ENCODE results near the gene LYRM1. TPM values are rescaled to one million over a fixed set of nuclear protein-coding genes. Genes with fewer than 3 reads are reported as not detected.

The LYRM1 gene
- total and polyA plus RNA-seq, 2 of the 8 experiments (the other 6 are each of a cell fraction or from before 2014, with no cell fraction given): 11.6 to 13.4 TPM

DNA sequence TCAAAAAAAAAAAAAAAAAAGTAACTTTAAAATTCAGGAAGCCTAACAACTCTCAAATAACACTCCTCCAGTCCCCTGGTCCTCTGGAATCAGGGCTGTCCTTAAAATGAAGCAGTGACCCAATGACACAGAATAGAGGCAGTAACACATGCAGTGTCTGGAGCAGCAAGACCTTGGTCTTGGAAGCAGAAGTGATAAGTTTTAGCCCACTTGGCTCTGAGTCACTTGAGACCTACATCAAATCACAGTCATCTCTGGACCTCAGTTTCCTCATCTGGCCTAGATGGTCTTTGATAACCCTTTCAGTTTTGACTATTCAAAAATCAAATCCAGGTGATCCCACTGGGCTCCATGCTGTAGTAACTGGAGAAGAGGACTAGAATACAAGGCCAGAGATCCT is 39.0 kb downstream of the LYRM1 start:
- Histone ChIP-seq H3K36me3 (ENCODE audit: control insufficient read depth in 2 of 4, insufficient read depth in 4 of 4, low read length in 3 of 4) (no peaks in the 10 kb centered on the region), H4K5ac (ENCODE audit: insufficient read length, low read depth, low read length) (no peak overlapping the region), H2AFZ (ENCODE audit: low read length) (no peak overlapping the region), H3K4me1 (replicated peaks in 1 of 4; ENCODE audit: control insufficient read depth in 3 of 4, insufficient read depth in 4 of 4, low read length in 3 of 4) (no peaks in the 10 kb centered on the region), H4K20me1 (replicated peaks in 1 of 2; ENCODE audit: control insufficient read depth in 1 of 2, insufficient read depth in 2 of 2, low read length in 2 of 2) (no peaks in the 10 kb centered on the region), H3K27me3 (replicated peaks in 1 of 4; ENCODE audit: control insufficient read depth in 3 of 4, extremely low read depth in 1 of 4, insufficient read depth in 3 of 4, low read length in 3 of 4) (no peaks in the 10 kb centered on the region), H2BK12ac (ENCODE audit: low read depth, low read length) (no peak overlapping the region), H3K4ac (replicated peaks; ENCODE audit: insufficient read length, low read depth, low read length) (no peak overlapping the region), H3K56ac (replicated peaks; ENCODE audit: insufficient read length, low read depth, low read length) (no peak overlapping the region), H2BK5ac (ENCODE audit: low read depth, low read length) (no peak overlapping the region), H2BK15ac (ENCODE audit: low read length) (no peak overlapping the region), H2AK5ac (ENCODE audit: low read depth, low read length) (no peak overlapping the region), H3K18ac (ENCODE audit: extremely low read depth, low read length) (no peak overlapping the region), H3K23me2 (ENCODE audit: low read depth, low read length) (0 out of 2 replicates have a peak, but pooled peaks cover 2% of the 10 kb centered on the region), H3K23ac (ENCODE audit: insufficient read length) (no peak overlapping the region), H3K9ac (replicated peaks in 1 of 4; ENCODE audit: extremely low read depth in 1 of 4, low read depth in 3 of 4, low read length in 3 of 4) (no peak overlapping the region), H2BK20ac (ENCODE audit: low read length) (no peak overlapping the region), H2BK120ac (replicated peaks; ENCODE audit: low read depth, low read length) (no peak overlapping the region), H4K8ac (ENCODE audit: extremely low read depth, insufficient read depth, low read length) (no peak overlapping the region), H3K79me1 (ENCODE audit: low read depth, low read length) (no peaks in the 10 kb centered on the region), H3K9me3 (ENCODE audit: insufficient read depth in 2 of 2, low read depth in 1 of 2, low read length in 1 of 2) (peaks cover 0 to 2% of the 10 kb centered on the region in 2 experiments; a peak in 1 of 4 replicates), H3K27ac (ENCODE audit: low read depth, low read length) (no peak overlapping the region), H3K14ac (ENCODE audit: insufficient read length) (no peak overlapping the region), H3K4me2 (ENCODE audit: insufficient read depth in 1 of 2, low read depth in 2 of 2, low read length in 2 of 2) (no peak overlapping the region), H3K79me2 (ENCODE audit: control insufficient read depth in 1 of 2, insufficient read depth in 2 of 2, low read length in 2 of 2) (no peaks in the 10 kb centered on the region), H4K91ac (replicated peaks; ENCODE audit: insufficient read length, low read length) (no peak overlapping the region), H3K4me3 (ENCODE audit: extremely low read depth in 1 of 4, insufficient read depth in 2 of 4, low read depth in 3 of 4, low read length in 4 of 4) (no peak overlapping the region)
- ChIA-PET POLR2A (ENCODE audit: partially characterized antibody) (no interaction called here), CTCF (ENCODE audit: partially characterized antibody) (interaction anchor here (1.1 kb wide), 1 partner anchor 90 kb away, joined by 3 read pairs; no protein-coding TSS in a partner anchor)
- DNase-seq (ENCODE audit: low read depth in 1 of 2, low spot score in 2 of 2) (no peak), FAIRE-seq (no peak)
- no peak for TF ChIP-seq RFX5 (IDR thresholded peaks at IDR 0.05; ENCODE audit: borderline replicate concordance, low read depth, low read length)
- TF ChIP-seq, protein P1, sequence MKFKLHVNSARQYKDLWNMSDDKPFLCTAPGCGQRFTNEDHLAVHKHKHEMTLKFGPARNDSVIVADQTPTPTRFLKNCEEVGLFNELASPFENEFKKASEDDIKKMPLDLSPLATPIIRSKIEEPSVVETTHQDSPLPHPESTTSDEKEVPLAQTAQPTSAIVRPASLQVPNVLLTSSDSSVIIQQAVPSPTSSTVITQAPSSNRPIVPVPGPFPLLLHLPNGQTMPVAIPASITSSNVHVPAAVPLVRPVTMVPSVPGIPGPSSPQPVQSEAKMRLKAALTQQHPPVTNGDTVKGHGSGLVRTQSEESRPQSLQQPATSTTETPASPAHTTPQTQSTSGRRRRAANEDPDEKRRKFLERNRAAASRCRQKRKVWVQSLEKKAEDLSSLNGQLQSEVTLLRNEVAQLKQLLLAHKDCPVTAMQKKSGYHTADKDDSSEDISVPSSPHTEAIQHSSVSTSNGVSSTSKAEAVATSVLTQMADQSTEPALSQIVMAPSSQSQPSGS (IDR thresholded peaks at IDR 0.05; ENCODE audit: low read length): no peak
- TF ChIP-seq, protein P2, sequence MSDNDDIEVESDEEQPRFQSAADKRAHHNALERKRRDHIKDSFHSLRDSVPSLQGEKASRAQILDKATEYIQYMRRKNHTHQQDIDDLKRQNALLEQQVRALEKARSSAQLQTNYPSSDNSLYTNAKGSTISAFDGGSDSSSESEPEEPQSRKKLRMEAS (IDR thresholded peaks at IDR 0.05): no peak
- TF ChIP-seq JUN (IDR thresholded peaks at IDR 0.05; ENCODE audit: low read depth, low read length): no peak
- TF ChIP-seq BCL11A (IDR thresholded peaks at IDR 0.05; ENCODE audit: low read depth in 2 of 2, low read length in 2 of 2): no peak
- TF ChIP-seq NRF1 (IDR thresholded peaks at IDR 0.05; ENCODE audit: low read depth, low read length): no peak
- TF ChIP-seq, protein P3, sequence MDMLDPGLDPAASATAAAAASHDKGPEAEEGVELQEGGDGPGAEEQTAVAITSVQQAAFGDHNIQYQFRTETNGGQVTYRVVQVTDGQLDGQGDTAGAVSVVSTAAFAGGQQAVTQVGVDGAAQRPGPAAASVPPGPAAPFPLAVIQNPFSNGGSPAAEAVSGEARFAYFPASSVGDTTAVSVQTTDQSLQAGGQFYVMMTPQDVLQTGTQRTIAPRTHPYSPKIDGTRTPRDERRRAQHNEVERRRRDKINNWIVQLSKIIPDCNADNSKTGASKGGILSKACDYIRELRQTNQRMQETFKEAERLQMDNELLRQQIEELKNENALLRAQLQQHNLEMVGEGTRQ (IDR thresholded peaks at IDR 0.05; ENCODE audit: low read length): no peak
- no peak for TF ChIP-seq KDM5A (IDR thresholded peaks at IDR 0.05; ENCODE audit: low read length)
- no peak for TF ChIP-seq CHD2 (IDR thresholded peaks at IDR 0.05; ENCODE audit: low read length)
- TF ChIP-seq RAD21 (IDR thresholded peaks at IDR 0.05 in 1 of 2, conservative IDR thresholded peaks at IDR 0.05 in 1 of 2; ENCODE audit: low read depth in 2 of 2, low read length in 2 of 2): no peak
- TF ChIP-seq HDAC6 (IDR thresholded peaks at IDR 0.05; ENCODE audit: low read depth, low read length): no peak
- TF ChIP-seq TCF12 (IDR thresholded peaks at IDR 0.05; ENCODE audit: low read depth, low read length): no peak
